Ovary (tissue), 9 donors: ENCODE results near the gene PCNX1. TPM values are rescaled to one million over a fixed set of nuclear protein-coding genes. Genes with fewer than 3 reads are reported as not detected.
"Not testable (repeated sequence)": the region's sequence is repeated elsewhere in the genome, so short reads cannot be mapped to it uniquely, and the experiment has no call there.

Experiments used
- DNase-seq, 5 donors: peaks; one replicate each; pipeline ENCODE4 v3.0.0-alpha.2; 2019 to 2020
- H3K27ac ChIP-seq, 2 donors: fragments of 200-600 bp; one replicate each; pipeline versions ENCODE4 v1.5.1 to v1.8.0; 2019 to 2022
- H3K27me3 ChIP-seq: fragments of 200-600 bp; one replicate; pipeline ENCODE4 v1.8.0; 2022
- H3K36me3 ChIP-seq: fragments of 200-600 bp; sonication (generic); one replicate; pipeline ENCODE4 v1.5.1; 2019
- H3K4me1 ChIP-seq: one replicate; pipeline ENCODE4 v1.8.1; 2013; ENCODE audit warnings: mild to moderate bottlenecking, moderate library complexity; ENCODE audit not compliant: insufficient read depth
- H3K4me3 ChIP-seq: fragments of 200-600 bp; sonication (generic); one replicate; pipeline ENCODE4 v1.5.1; 2017
- H3K9me3 ChIP-seq, 2 donors: fragments of 200-600 bp in 1 of 2; sonication (generic) in 1 of 2; one replicate each; pipeline versions ENCODE4 v1.5.1 to v1.8.1; 2013 to 2019; ENCODE audit warnings: mild to moderate bottlenecking in 1 of 2, moderate library complexity in 1 of 2
- CTCF ChIP-seq, 3 donors: fragments of 450-650 bp in 2 of 3; fragments of 200-600 bp in 1 of 3; IDR thresholded peaks; one replicate each; pipeline versions ENCODE4 v1.5.1 to v1.8.0; 2016 to 2022; ENCODE audit warnings: antibody characterized with exemption in 3 of 3, mild to moderate bottlenecking in 1 of 3
- EP300 ChIP-seq: sonication (generic); formaldehyde crosslinking; IDR thresholded peaks from one replicate; pipeline ENCODE4 v1.6.1; 2017; ENCODE audit warnings: antibody characterized with exemption
- POLR2A ChIP-seq: fragments of 450-650 bp; IDR thresholded peaks from one replicate; pipeline ENCODE4 v1.6.1; 2017; ENCODE audit warnings: antibody characterized with exemption, mild to moderate bottlenecking, moderate library complexity
- WGBS, 3 donors: extraction: QIAGEN DNeasy Blood & Tissue Kit in 1 of 3; methylation state at CpG; one replicate each; pipeline versions ENCODE4 v1.1.5 to v1.1.7; 2013 to 2017; 5-methylcytosine and 5-hydroxymethylcytosine counted together
- intact Hi-C, 4 donors: fragments of 100-400 bp; cut with DNase I; formaldehyde crosslinking; loops; one replicate each; pipeline versions ENCODE4 v1.11.0 to v1.15.1; 2022 to 2023
- polyA plus RNA-seq, 2 donors: library from polyadenylated mRNA; stranded (reverse); fragments of 200-250 nt in 1 of 2; fragments of 350-450 nt in 1 of 2; fragmentation: Illumina TruSeq in 1 of 2; extraction: RNeasy Lipid Tissue Mini Kit (QIAGEN cat#74804) in 1 of 2; gene quantifications; one replicate each; pipeline ENCODE4 v1.2.3, GENCODE V29; 2013 to 2014
- total RNA-seq, 7 donors: library from RNA; depleted of rRNA in 2 of 7; stranded (reverse); fragments of >200 nt in 2 of 7; fragmentation: NEBNext Ultra II Directional in 3 of 7; extraction: Animal tissue kit (Norgen Biotek cat#: 25700) in 3 of 7; gene quantifications; one replicate each; pipeline versions ENCODE4 v1.1.0 to v1.2.4, GENCODE V29; 2016 to 2023
- donor health status: DM: no; HTN: no; CAD: no; lungs with moderate emphysema.
- donor health status: DM: no; HTN: no; CAD: no.
- donor health status: Bipolar disorder and iron deficiency.
- donor health status: DM: yes; HTN: yes; CAD: no.
- donor health status: DM: no; HTN: no; CAD: no.
- donor health status: DM: yes; HTN: yes; CAD: no.

The PCNX1 gene
- total and polyA plus RNA-seq, 9 donors, result 13.3 to 101 (median 69.5) TPM

DNA sequence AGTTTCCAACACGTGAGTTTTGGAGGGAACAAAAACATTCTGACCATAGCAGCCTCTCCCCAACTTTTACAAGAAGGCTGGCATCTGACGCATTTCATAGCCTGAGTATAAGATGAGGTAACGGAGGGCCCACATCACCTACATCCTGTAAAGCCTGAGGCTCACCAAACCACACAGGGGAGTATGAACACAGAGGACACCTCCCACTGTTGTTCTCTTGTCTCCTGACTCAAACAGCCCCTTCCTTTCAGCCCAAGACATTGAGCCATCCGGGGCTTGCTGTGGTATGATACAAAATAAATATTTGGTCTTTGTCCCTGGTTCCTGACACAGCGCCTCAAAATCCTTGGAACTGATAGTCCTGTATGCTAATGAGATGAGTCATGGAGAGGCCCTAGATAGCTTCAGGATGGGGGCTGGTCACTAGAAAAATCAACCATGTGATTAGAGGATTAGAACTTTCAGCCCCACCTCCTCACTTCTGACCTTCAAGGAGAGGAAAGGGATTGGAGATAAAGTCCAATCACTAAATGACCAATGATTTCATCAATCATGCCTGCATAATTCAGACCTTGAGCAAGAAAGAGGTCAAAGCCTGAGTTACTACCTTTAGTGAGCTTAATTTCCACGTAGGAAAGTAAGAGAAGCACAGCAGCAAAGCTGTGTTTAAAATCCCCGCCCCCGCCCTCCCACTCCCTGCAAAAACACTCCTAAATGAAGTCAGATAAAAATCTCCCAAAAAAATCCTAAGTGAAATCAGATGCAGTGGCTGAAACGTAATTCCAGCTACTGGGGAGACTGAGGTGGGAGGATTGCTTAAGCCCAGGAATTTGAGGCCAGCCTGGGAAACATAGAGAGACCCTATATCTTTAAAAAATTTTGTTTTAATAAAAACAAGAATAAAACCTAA lies 236.4 kb downstream of the PCNX1 start:
- Histone ChIP-seq H3K9me3 (no peaks in the 10 kb centered on the region), H3K27ac (no peak overlapping the region), H3K4me3 (no peak overlapping the region), H3K27me3 (no peaks in the 10 kb centered on the region), H3K4me1 (peaks cover 2% of the 10 kb centered on the region), H3K36me3 (no peaks in the 10 kb centered on the region)
- DNase-seq, result no peak
- intact Hi-C loops, result loop anchor here in 1 of 4 donors (10.0 kb wide), 1 partner anchor 391 kb away; no protein-coding TSS in a partner anchor
- WGBS, 3 donors, result 72 to 80% (median 75%) methylated on average over 9 of the region's 9 CpGs
- no peak for TF ChIP-seq POLR2A
- TF ChIP-seq EP300, result no peak
- TF ChIP-seq CTCF (IDR thresholded peaks at IDR 0.05), result no peak

- DNase-seq, H3K27me3 ChIP-seq, H3K36me3 ChIP-seq, H3K4me3 ChIP-seq, H3K27ac ChIP-seq, H3K4me1 ChIP-seq, H3K9me3 ChIP-seq: not testable (repeated sequence)
- intact Hi-C loops, result loop anchor here in 1 of 4 donors (10.0 kb wide), 1 partner anchor 387 kb away; no protein-coding TSS in a partner anchor
- WGBS, 3 donors, result 56 to 68% (median 57%) methylated on average over 7 of the region's 7 CpGs
These were observed 240.1 kb downstream of the PCNX1 start for GRCh38 chr14:71147335-71147734.

DNA sequence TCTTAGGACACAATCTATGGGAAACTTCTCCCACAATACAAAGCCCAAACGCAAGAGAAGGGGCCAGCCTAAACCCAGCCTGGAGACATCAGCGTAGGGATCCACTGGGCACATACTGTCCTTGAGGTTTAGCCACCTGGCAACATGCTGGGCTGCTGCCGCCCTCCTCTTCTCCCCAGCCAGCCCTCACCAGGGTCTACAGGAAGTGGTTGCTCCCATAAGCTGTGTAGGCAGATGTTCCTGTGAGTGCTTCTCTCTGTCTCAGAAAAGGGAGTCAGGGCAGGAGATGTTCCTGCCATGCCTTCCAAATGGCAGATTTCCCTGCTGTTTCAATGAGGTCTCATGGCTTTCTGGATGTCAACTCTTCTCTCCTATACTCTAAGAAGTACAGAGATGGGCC lies 241.4 kb downstream of the PCNX1 start:
- Histone ChIP-seq H3K27me3 (no peaks in the 10 kb centered on the region), H3K4me1 (no peaks in the 10 kb centered on the region), H3K27ac (no peak overlapping the region), H3K36me3 (no peaks in the 10 kb centered on the region), H3K4me3 (no peak overlapping the region), H3K9me3 (no peaks in the 10 kb centered on the region)
- no peak for DNase-seq
- TF ChIP-seq CTCF (IDR thresholded peaks at IDR 0.05) (no peak), POLR2A (no peak), EP300 (no peak)
- intact Hi-C loops, result loop anchor here in 1 of 4 donors (10.0 kb wide), 1 partner anchor 386 kb away; no protein-coding TSS in a partner anchor
- 92 to 95% (median 94%) methylated on average over 3 of the region's 3 CpGs for WGBS, 3 donors

- intact Hi-C loops, result no loop called here
- Histone ChIP-seq H3K27ac (no peak overlapping the region), H3K4me3 (no peak overlapping the region), H3K36me3 (no peaks in the 10 kb centered on the region), H3K27me3 (no peaks in the 10 kb centered on the region), H3K4me1 (no peaks in the 10 kb centered on the region), H3K9me3 (no peaks in the 10 kb centered on the region)
- TF ChIP-seq EP300, result no peak
- TF ChIP-seq CTCF (IDR thresholded peaks at IDR 0.05), result no peak
- no peak for TF ChIP-seq POLR2A
- WGBS, 3 donors, result 56 to 85% (median 63%) methylated on average over 5 of the region's 5 CpGs
- DNase-seq, result no peak
These were observed 243.5 kb downstream of the PCNX1 start for GRCh38 chr14:71150737-71151136.

- no peaks in the 10 kb centered on the region for H3K27me3 ChIP-seq
- H3K36me3 ChIP-seq, result no peaks in the 10 kb centered on the region
- H3K4me3 ChIP-seq, result no peak overlapping the region
- WGBS, 3 donors, result 52 to 56% (median 55%) methylated on average over 4 to 5 of the region's 5 CpGs
- H3K4me1 ChIP-seq, result no peaks in the 10 kb centered on the region
- intact Hi-C loops, result no loop called here
- H3K27ac ChIP-seq, result no peak overlapping the region
- no peaks in the 10 kb centered on the region for H3K9me3 ChIP-seq
- TF ChIP-seq EP300 (no peak), CTCF (IDR thresholded peaks at IDR 0.05) (no peak), POLR2A (no peak)
- DNase-seq, result no peak
These were observed 248.5 kb downstream of the PCNX1 start for GRCh38 chr14:71155743-71156142.
